DMS153 treated with DMSO at 0.1 percent for 48 hours (cell line): ENCODE results near the gene TIPIN.
"Not testable (repeated sequence)": the region's sequence is repeated elsewhere in the genome, so short reads cannot be mapped to it uniquely, and the experiment has no call there.

Source experiments
- DNase-seq: peaks from one replicate; lab custom pipeline; 2025; ENCODE audit not compliant: unreplicated experiment; lab: John Stamatoyannopoulos, UW

Gene TIPIN

GRCh38 chr15:66386204-66387123, 30.0 kb upstream of the TIPIN start, which contains the start of gene MAP2K1:
TSS of gene MAP2K1 (plus strand) at chr15:66386912. CDS start at chr15:66387348, 436 bp downstream.
- peak; percentile 75 for DNase-seq

GRCh38 chr15:66381376-66381775, 24.9 kb upstream of the TIPIN start:
- not testable (repeated sequence) for DNase-seq

- DNase-seq: no peak
Measured at GRCh38 chr15:66378814-66379430, 22.4 kb upstream of the TIPIN start.

- no peak for DNase-seq
Measured at GRCh38 chr15:66374179-66374578, 17.7 kb upstream of the TIPIN start.

GRCh38 chr15:66369773-66370651, 13.5 kb upstream of the TIPIN start:
- no peak for DNase-seq

- no peak for DNase-seq
Measured at GRCh38 chr15:66364944-66365528, 8.6 kb upstream of the TIPIN start.

- DNase-seq: no peak
Measured at GRCh38 chr15:66362776-66363175, 6.3 kb upstream of the TIPIN start.

GRCh38 chr15:66361745-66362460, 5.4 kb upstream of the TIPIN start:
- DNase-seq: not testable (repeated sequence)

- no peak for DNase-seq
Measured at GRCh38 chr15:66359740-66360139, 3.3 kb upstream of the TIPIN start.

GRCh38 chr15:66356077-66356358, 467 bp downstream of the TIPIN start:
- no peak for DNase-seq

- not testable (repeated sequence) for DNase-seq
Measured at GRCh38 chr15:66348530-66348929, 8.0 kb downstream of the TIPIN start.

- DNase-seq: no peak
Measured at GRCh38 chr15:66328771-66329170, 27.7 kb downstream of the TIPIN start.

- DNase-seq: no peak
Measured at GRCh38 chr15:66327736-66328135, 28.7 kb downstream of the TIPIN start.

GRCh38 chr15:66326051-66326450, 30.4 kb downstream of the TIPIN start:
- DNase-seq: no peak

GRCh38 chr15:66323312-66323928, 33.1 kb downstream of the TIPIN start:
- DNase-seq: no peak

GRCh38 chr15:66312144-66312543, 44.3 kb downstream of the TIPIN start:
- no peak for DNase-seq

GRCh38 chr15:66310786-66311185, 45.7 kb downstream of the TIPIN start:
- no peak for DNase-seq

GRCh38 chr15:66309828-66310227, 46.7 kb downstream of the TIPIN start:
- no peak for DNase-seq

- no peak for DNase-seq
Measured at GRCh38 chr15:66308531-66308930, 48.0 kb downstream of the TIPIN start.

GRCh38 chr15:66306381-66306780, 50.1 kb downstream of the TIPIN start:
- DNase-seq: no peak
